Gastrocnemius medialis (tissue), 4 donors: ENCODE measurements around the gene TRIM47. TPM values are rescaled to one million over a fixed set of nuclear protein-coding genes. Genes with fewer than 3 reads are reported as not detected.
A peak's percentile ranks its signal among the peaks of the same experiment; 100 is the strongest.

Experiments
- ATAC-seq, 2 donors: fragments of 150-250 bp; one replicate each; pipeline ENCODE4 v1.9.1; 2016
- DNase-seq, 2 donors: peaks; one replicate each; pipeline ENCODE4 v3.0.0-alpha.2; 2019
- H3K27ac ChIP-seq, 4 donors: fragments of 200-600 bp; sonication (generic); 1 replicate in 1 of 4; 2 replicates in 3 of 4; pipeline ENCODE4 v1.5.1; 2016 to 2018; ENCODE audit warnings: mild to moderate bottlenecking in 2 of 4, moderate library complexity in 1 of 4
- H3K27me3 ChIP-seq, 3 donors: fragments of 200-600 bp; sonication (generic) in 2 of 3; 1 replicate in 1 of 3; 2 replicates in 2 of 3; pipeline versions ENCODE4 v1.5.1 to v1.6.0; 2016 to 2019; ENCODE audit warnings: mild to moderate bottlenecking in 1 of 3, moderate library complexity in 1 of 3
- H3K36me3 ChIP-seq, 2 donors: fragments of 200-600 bp; sonication (generic) in 1 of 2; one replicate each; pipeline ENCODE4 v1.5.1; 2017 to 2018
- H3K4me1 ChIP-seq, 2 donors: fragments of 200-600 bp; sonication (generic) in 1 of 2; one replicate each; pipeline ENCODE4 v1.5.1; 2016 to 2017; ENCODE audit warnings: mild to moderate bottlenecking in 2 of 2
- H3K4me3 ChIP-seq, 4 donors: fragments of 200-600 bp; sonication (generic) in 3 of 4; 1 replicate in 1 of 4; 2 replicates in 3 of 4; pipeline ENCODE4 v1.5.1; 2016 to 2019; ENCODE audit warnings: mild to moderate bottlenecking in 2 of 4
- H3K9me3 ChIP-seq, 3 donors: fragments of 200-600 bp; sonication (generic) in 2 of 3; 1 replicate in 1 of 3; 2 replicates in 2 of 3; pipeline ENCODE4 v1.5.1; 2016 to 2019
- CTCF ChIP-seq, 5 experiments: fragments of 450-650 bp in 3 of 5; fragments of 200-600 bp in 2 of 5; sonication (generic) in 2 of 5; IDR thresholded peaks in 4 of 5; conservative IDR thresholded peaks in 1 of 5; 1 replicate in 4 of 5; 2 replicates in 1 of 5; pipeline ENCODE4 v1.5.1; 2016 to 2019; ENCODE audit warnings: antibody characterized with exemption in 5 of 5, mild to moderate bottlenecking in 3 of 5, moderate library complexity in 3 of 5
- POLR2A ChIP-seq, 2 donors: fragments of 450-650 bp; IDR thresholded peaks; one replicate each; pipeline ENCODE4 v1.6.1; 2017; ENCODE audit warnings: antibody characterized with exemption in 2 of 2, mild to moderate bottlenecking in 2 of 2, moderate library complexity in 2 of 2
- in situ Hi-C, 4 donors: fragments of 200-750 bp; cut with MboI; loops; one replicate each; pipeline versions ENCODE4 v1.15.0 to v1.8.0; 2017; ENCODE audit warnings: low sequenced_read_pairs in 4 of 4
- intact Hi-C: fragments of 100-400 bp; cut with DNase I; formaldehyde crosslinking; loops from one replicate; pipeline ENCODE4 v1.15.1; 2023; ENCODE audit warnings: low total_unique reads
- total RNA-seq, 4 donors: library from RNA; depleted of rRNA; stranded (reverse); fragments of >200 nt; gene quantifications; one replicate each; pipeline versions ENCODE4 v1.1.0 to v1.2.3, GENCODE V29; 2016

The TRIM47 gene
- total RNA-seq, 4 donors from 2014 or later: 9.5 to 18.4 (median 15.5) TPM

DNA sequence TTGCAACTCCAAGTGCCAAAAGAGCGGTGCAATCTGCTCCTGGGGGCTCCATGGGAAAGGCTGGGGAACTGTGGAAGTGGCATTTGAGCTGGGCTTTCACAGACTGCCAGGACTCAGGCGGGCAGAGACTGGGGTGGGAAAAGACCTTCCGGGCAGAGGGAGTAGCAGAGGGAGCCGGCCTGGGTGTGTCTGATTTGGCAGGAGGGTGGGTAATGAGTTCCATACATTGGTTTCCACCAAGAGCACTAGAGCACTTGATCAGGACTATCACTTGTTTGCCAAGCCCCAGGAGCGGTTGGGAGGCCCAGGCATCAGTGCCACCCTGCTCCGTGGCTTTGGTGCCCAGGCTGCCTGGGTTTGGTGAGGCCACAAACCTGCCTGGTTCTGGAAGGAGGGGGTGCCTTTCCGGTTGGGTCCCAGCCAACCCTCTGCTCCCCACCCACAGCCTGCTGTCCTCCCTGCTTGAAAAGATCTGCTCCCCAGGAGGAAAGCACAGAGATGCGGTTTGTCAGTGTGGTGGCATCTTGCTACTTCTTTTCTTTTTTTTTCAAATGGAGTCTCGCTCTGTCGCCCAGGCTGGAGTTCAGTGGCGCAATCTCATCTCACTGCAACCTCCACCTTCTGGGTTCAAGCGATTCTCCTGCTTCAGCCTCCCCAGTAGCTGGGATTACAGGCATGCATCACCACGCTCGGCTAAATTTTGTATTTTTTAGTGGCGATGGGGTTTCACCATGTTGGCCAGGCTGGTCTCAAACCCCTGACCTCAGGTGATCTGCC, 3.5 kb upstream of the TRIM47 start:
- ATAC-seq (no peak), DNase-seq (no peak)
- Histone ChIP-seq H3K27me3 (no peaks in the 10 kb centered on the region), H3K4me3 (no peak overlapping the region), H3K27ac (no peak overlapping the region), H3K36me3 (no peaks in the 10 kb centered on the region), H3K4me1 (peaks cover 0 to 2% of the 10 kb centered on the region in 2 donors), H3K9me3 (no peaks in the 10 kb centered on the region)
- TF ChIP-seq POLR2A (IDR thresholded peaks at IDR 0.05): no peak
- TF ChIP-seq CTCF (IDR thresholded peaks at IDR 0.05 in 4 of 5, conservative IDR thresholded peaks at IDR 0.05 in 1 of 5): no peak
- in situ Hi-C loops (loop anchor here in 1 of 4 donors (25.0 kb wide), 1 partner anchor 120 kb away; the partner anchor contains the start of gene GALK1), intact Hi-C loops (no loop called here)

- in situ Hi-C loops: loop anchor here in 1 of 4 donors (25.0 kb wide), 1 partner anchor 118 kb away; the partner anchor contains the start of gene GALK1
- ATAC-seq (no peak), DNase-seq (no peak)
- intact Hi-C loops: no loop called here
- no peak overlapping the region for H3K27ac ChIP-seq
- H3K9me3 ChIP-seq: no peaks in the 10 kb centered on the region
- peaks cover 14 to 18% of the 10 kb centered on the region in 2 donors for H3K4me1 ChIP-seq
- H3K27me3 ChIP-seq: no peaks in the 10 kb centered on the region
- no peak overlapping the region for H3K4me3 ChIP-seq
- H3K36me3 ChIP-seq: no peaks in the 10 kb centered on the region
- TF ChIP-seq CTCF (IDR thresholded peaks at IDR 0.05 in 4 of 5, conservative IDR thresholded peaks at IDR 0.05 in 1 of 5): no peak
- TF ChIP-seq POLR2A (IDR thresholded peaks at IDR 0.05): no peak
These were observed 1.9 kb upstream of the TRIM47 start for GRCh38 chr17:75880266-75880665.

GRCh38 chr17:75877752-75878173, 618 bp downstream of the TRIM47 start:
- TF ChIP-seq CTCF (IDR thresholded peaks at IDR 0.05 in 4 of 5, conservative IDR thresholded peaks at IDR 0.05 in 1 of 5) (peak in 4 of 5 experiments; percentile 45 to 65 (median 58)), POLR2A (IDR thresholded peaks at IDR 0.05) (no peak)
- intact Hi-C loops: loop anchor here (1.0 kb wide), 3 partner anchors 19 to 98 kb away; partner anchors contain the start of gene TRIM65
- H3K4me3 ChIP-seq: peak overlapping the region; percentile 56 to 87 (median 70)
- H3K27me3 ChIP-seq: no peaks in the 10 kb centered on the region
- in situ Hi-C loops: loop anchor here in 1 of 4 donors (25.0 kb wide), 1 partner anchor 115 kb away; the partner anchor contains the start of gene GALK1
- DNase-seq (peak; percentile 42 to 60), ATAC-seq (peak; percentile 53 to 59)
- H3K9me3 ChIP-seq: no peaks in the 10 kb centered on the region
- peak overlapping the region; percentile 79 to 92 (median 86) for H3K27ac ChIP-seq
- no peaks in the 10 kb centered on the region for H3K36me3 ChIP-seq
- peaks cover 37 to 38% of the 10 kb centered on the region in 2 donors for H3K4me1 ChIP-seq

DNA sequence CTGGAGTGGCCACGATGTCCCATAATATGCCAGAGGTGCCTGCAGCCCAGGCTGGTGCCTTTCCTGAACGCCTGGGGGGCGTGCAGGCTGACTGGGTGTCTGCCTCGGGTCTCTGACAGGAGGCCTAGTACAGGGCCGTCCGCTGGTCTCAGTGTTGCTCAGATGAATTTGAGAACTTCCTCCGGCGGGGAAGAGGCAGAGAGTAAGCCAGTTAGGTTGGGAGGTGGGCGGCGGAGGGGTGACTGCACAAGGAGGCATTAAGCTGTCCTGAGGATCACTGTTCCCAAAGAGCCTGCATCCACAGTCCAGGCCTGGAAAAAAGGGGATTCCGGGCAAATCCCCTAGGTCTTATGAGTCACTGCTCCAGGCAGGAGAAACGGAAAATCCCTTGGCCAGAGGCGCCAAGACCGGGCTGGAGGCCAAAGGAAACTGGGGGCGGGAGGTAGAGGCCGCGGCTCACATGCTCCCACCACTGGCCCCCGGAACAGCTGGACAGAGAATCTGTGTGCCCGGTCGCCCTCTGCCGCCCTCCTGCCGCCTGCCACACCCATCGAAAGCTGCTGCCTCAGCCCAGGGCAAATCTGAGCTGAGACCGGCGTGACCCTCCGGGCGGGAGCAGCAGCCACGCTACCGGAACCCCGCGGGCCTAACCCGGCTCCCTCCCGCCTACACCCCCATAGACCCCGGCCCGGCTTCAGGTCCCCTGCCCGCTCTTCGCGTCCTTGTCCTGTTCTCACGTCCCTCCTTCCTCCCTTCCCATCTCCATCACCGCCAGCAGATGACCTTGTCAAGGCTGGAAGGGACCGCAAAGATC, 1.2 kb downstream of the TRIM47 start:
- ATAC-seq (peak; percentile 57 to 61), DNase-seq (peak; percentile 81 to 91)
- TF ChIP-seq CTCF (IDR thresholded peaks at IDR 0.05 in 4 of 5, conservative IDR thresholded peaks at IDR 0.05 in 1 of 5) (peak in 1 of 5 experiments; percentile 36), POLR2A (IDR thresholded peaks at IDR 0.05) (peak; percentile 52 to 59)
- intact Hi-C loops (loop anchor here (1.0 kb wide), 3 partner anchors 19 to 98 kb away; partner anchors contain the start of gene TRIM65), in situ Hi-C loops (loop anchor here in 1 of 4 donors (25.0 kb wide), 1 partner anchor 115 kb away; the partner anchor contains the start of gene GALK1)
- peak overlapping the region; percentile 79 to 92 (median 86) for H3K27ac ChIP-seq
- no peaks in the 10 kb centered on the region for H3K27me3 ChIP-seq
- H3K4me1 ChIP-seq: peaks cover 43 to 44% of the 10 kb centered on the region in 2 donors
- no peaks in the 10 kb centered on the region for H3K36me3 ChIP-seq
- H3K4me3 ChIP-seq: peak overlapping the region; percentile 56 to 87 (median 70)
- no peaks in the 10 kb centered on the region for H3K9me3 ChIP-seq
